Keratinocyte (primary cell): ENCODE results near the gene MED23. TPM values are rescaled to one million over a fixed set of nuclear protein-coding genes. Genes with fewer than 3 reads are reported as not detected.

Experiments
- DNase-seq: peaks from one replicate; pipeline ENCODE4 v3.0.0-alpha.2; 2011; ENCODE audit warnings: low read depth, missing footprints, low spot score
- FAIRE-seq: peaks from 2 replicates; lab custom pipeline; 2011; peaks lifted over from hg19 to GRCh38; lab: Jason Lieb, UNC
- H2AFZ ChIP-seq: 2 replicates; pipeline ENCODE4 v1.6.0; 2012; ENCODE audit warnings: low read length, control low read depth, inconsistent platforms; ENCODE audit not compliant: control insufficient read depth
- H3K27ac ChIP-seq: 2 replicates; pipeline ENCODE4 v1.5.1; 2011; ENCODE audit warnings: low read length; ENCODE audit not compliant: control insufficient read depth, insufficient read depth
- H3K27me3 ChIP-seq: 3 replicates; pipeline ENCODE4 v1.6.0; 2011; ENCODE audit warnings: low read length; ENCODE audit not compliant: control insufficient read depth, insufficient read depth; ENCODE audit errors: extremely low read depth
- H3K36me3 ChIP-seq, 2 experiments: 2 replicates in 1 of 2; 3 replicates in 1 of 2; pipeline ENCODE4 v1.5.1; 2011; ENCODE audit warnings: low read length in 2 of 2, mild to moderate bottlenecking in 1 of 2; ENCODE audit not compliant: control insufficient read depth in 2 of 2, insufficient read depth in 2 of 2; ENCODE audit errors: extremely low read depth in 1 of 2
- H3K4me1 ChIP-seq: 3 replicates; pipeline ENCODE4 v1.5.1; 2011; ENCODE audit warnings: low read length; ENCODE audit not compliant: control insufficient read depth, insufficient read depth; ENCODE audit errors: extremely low read depth
- H3K4me2 ChIP-seq: 3 replicates; pipeline ENCODE4 v1.6.0; 2011; ENCODE audit warnings: low read depth, low read length; ENCODE audit not compliant: control insufficient read depth, insufficient read depth; ENCODE audit errors: extremely low read depth
- H3K4me3 ChIP-seq, 3 experiments: fragments of 200-600 bp in 1 of 3; sonication (generic) in 1 of 3; 2 replicates in 2 of 3; 3 replicates in 1 of 3; pipeline ENCODE4 v1.5.1; 2011 to 2016; ENCODE audit warnings: low read length in 3 of 3, mild to moderate bottlenecking in 3 of 3, control low read depth in 2 of 3, inconsistent platforms in 1 of 3, low read depth in 1 of 3, mixed read lengths in 1 of 3, mixed run types in 1 of 3, moderate library complexity in 1 of 3; ENCODE audit not compliant: control insufficient read depth in 2 of 3, insufficient read depth in 2 of 3; ENCODE audit errors: extremely low read depth in 1 of 3
- H3K79me2 ChIP-seq: 2 replicates; pipeline ENCODE4 v1.6.0; 2012; ENCODE audit warnings: low read length; ENCODE audit not compliant: control insufficient read depth, insufficient read depth
- H3K9ac ChIP-seq: 3 replicates; pipeline ENCODE4 v1.6.0; 2011; ENCODE audit warnings: low read length; ENCODE audit not compliant: control insufficient read depth, insufficient read depth; ENCODE audit errors: extremely low read depth
- H3K9me1 ChIP-seq: 3 replicates; pipeline ENCODE4 v1.6.0; 2011; ENCODE audit warnings: low read length; ENCODE audit not compliant: control insufficient read depth, insufficient read depth; ENCODE audit errors: extremely low read depth
- H3K9me3 ChIP-seq: 2 replicates; pipeline ENCODE4 v1.5.1; 2012; ENCODE audit warnings: low read depth, low read length; ENCODE audit not compliant: control insufficient read depth
- H4K20me1 ChIP-seq: 3 replicates; pipeline ENCODE4 v1.6.0; 2011; ENCODE audit warnings: low read length; ENCODE audit not compliant: control insufficient read depth, insufficient read depth; ENCODE audit errors: extremely low read depth
- CTCF ChIP-seq, 3 experiments: IDR thresholded peaks in 1 of 3; conservative IDR thresholded peaks in 1 of 3; optimal IDR thresholded peaks in 1 of 3; 2 replicates in 2 of 3; 3 replicates in 1 of 3; pipeline versions ENCODE3 to v1.5.1; 2011; ENCODE audit warnings: low read length in 3 of 3, mild to moderate bottlenecking in 3 of 3, moderate library complexity in 2 of 3, control low read depth in 1 of 3, inconsistent platforms in 1 of 3; ENCODE audit not compliant: insufficient read depth in 2 of 3; ENCODE audit errors: extremely low read depth in 1 of 3
- EZH2 ChIP-seq: IDR thresholded peaks from one replicate; pipeline ENCODE4 v1.6.1; 2012; ENCODE audit warnings: inconsistent platforms, mild to moderate bottlenecking, low read length, moderate library complexity
- dilution Hi-C: fragments of 300-500 bp; cut with MboI; formaldehyde crosslinking; loops from one replicate; pipeline ENCODE4 v1.7.0; 2020; ENCODE audit warnings: low sequenced_read_pairs; ENCODE audit not compliant: extremely low pct_ligation_motif_present
- polyA plus RNA-seq, 5 experiments: library from polyadenylated mRNA; depleted of rRNA in 3 of 5; stranded (reverse) in 3 of 5; stranded (forward) in 1 of 5; unstranded in 1 of 5; fragments of >200 nt; gene quantifications; 1 replicate in 1 of 5; 2 replicates in 3 of 5; 3 replicates in 1 of 5; pipeline versions ENCODE4 v1.2.1 to v1.2.3, GENCODE V29; 2011 to 2012; ENCODE audit warnings: missing spikeins in 2 of 5, low read depth in 1 of 5, low replicate concordance in 1 of 5

Gene MED23
- polyA plus RNA-seq, 1 donor (not counting 4 experiments of a cell fraction or from before 2014, with no cell fraction given), result 24.9 TPM

- H3K27me3 ChIP-seq, result no peaks in the 10 kb centered on the region
- H2AFZ ChIP-seq, result no peak overlapping the region
- dilution Hi-C loops, result no loop called here
- no peak overlapping the region for H3K9ac ChIP-seq
- H3K36me3 ChIP-seq, result no peaks in the 10 kb centered on the region
- DNase-seq (no peak), FAIRE-seq (no peak)
- H3K27ac ChIP-seq, result no peak overlapping the region
- no peaks in the 10 kb centered on the region for H4K20me1 ChIP-seq
- H3K4me1 ChIP-seq, result no peaks in the 10 kb centered on the region
- H3K4me3 ChIP-seq, result no peak overlapping the region
- TF ChIP-seq EZH2 (no peak), CTCF (optimal IDR thresholded peaks at IDR 0.05 in 1 of 3, IDR thresholded peaks at IDR 0.05 in 1 of 3, conservative IDR thresholded peaks at IDR 0.05 in 1 of 3; ENCODE audit: extremely low read depth in 1 of 3, insufficient read depth in 2 of 3, low read length in 3 of 3) (no peak)
- no peaks in the 10 kb centered on the region for H3K9me1 ChIP-seq
- no peaks in the 10 kb centered on the region for H3K9me3 ChIP-seq
- no peak overlapping the region for H3K4me2 ChIP-seq
- H3K79me2 ChIP-seq, result no peaks in the 10 kb centered on the region
These were observed 75.5 kb downstream of the MED23 start for GRCh38 chr6:131552572-131552971.

- DNase-seq (no peak), FAIRE-seq (no peak)
- Histone ChIP-seq H3K27ac (no peak overlapping the region), H3K4me2 (no peak overlapping the region), H3K4me1 (no peaks in the 10 kb centered on the region), H3K9me1 (no peaks in the 10 kb centered on the region), H3K79me2 (no peaks in the 10 kb centered on the region), H3K9me3 (no peaks in the 10 kb centered on the region), H3K27me3 (no peaks in the 10 kb centered on the region), H3K36me3 (no peaks in the 10 kb centered on the region), H4K20me1 (no peaks in the 10 kb centered on the region), H3K9ac (no peak overlapping the region), H2AFZ (no peak overlapping the region), H3K4me3 (no peak overlapping the region)
- dilution Hi-C loops, result no loop called here
- TF ChIP-seq CTCF (optimal IDR thresholded peaks at IDR 0.05 in 1 of 3, IDR thresholded peaks at IDR 0.05 in 1 of 3, conservative IDR thresholded peaks at IDR 0.05 in 1 of 3; ENCODE audit: extremely low read depth in 1 of 3, insufficient read depth in 2 of 3, low read length in 3 of 3), result no peak
- TF ChIP-seq EZH2, result no peak
These were observed 76.1 kb downstream of the MED23 start for GRCh38 chr6:131551902-131552301.
